H9 (cell line): ENCODE data around the gene SLC38A3. TPM values are rescaled to one million over a fixed set of nuclear protein-coding genes. Genes with fewer than 3 reads are reported as not detected.

ENCODE experiments used
- DNase-seq: peaks from one replicate; pipeline ENCODE4 v3.0.0-alpha.2; 2017
- H2AFZ ChIP-seq: one replicate; pipeline ENCODE4 v1.6.1; 2013; ENCODE audit warnings: mild to moderate bottlenecking, low read length, control low read depth, moderate library complexity
- H2AK5ac ChIP-seq: 2 replicates; pipeline ENCODE4 v1.6.1; 2013; ENCODE audit warnings: low read length, control low read depth, mixed read lengths; ENCODE audit not compliant: insufficient read length
- H2BK120ac ChIP-seq: one replicate; pipeline ENCODE4 v1.6.1; 2013; ENCODE audit warnings: low read depth, mild to moderate bottlenecking, low read length, control low read depth, inconsistent platforms; ENCODE audit not compliant: poor library complexity, severe bottlenecking
- H2BK12ac ChIP-seq: 2 replicates; pipeline ENCODE4 v1.6.1; 2013; ENCODE audit warnings: low read length, control low read depth, mixed read lengths, low read depth; ENCODE audit not compliant: insufficient read length
- H2BK15ac ChIP-seq: 2 replicates; pipeline ENCODE4 v1.6.1; 2013; ENCODE audit warnings: low read depth, low read length, control low read depth
- H2BK20ac ChIP-seq: one replicate; pipeline ENCODE4 v1.6.1; 2013; ENCODE audit warnings: low read depth, mild to moderate bottlenecking, low read length, control low read depth, inconsistent platforms; ENCODE audit not compliant: poor library complexity, severe bottlenecking
- H2BK5ac ChIP-seq: 2 replicates; pipeline ENCODE4 v1.6.1; 2013; ENCODE audit warnings: low read length, control low read depth, mixed read lengths; ENCODE audit not compliant: insufficient read length
- H3K14ac ChIP-seq: 2 replicates; pipeline ENCODE4 v1.6.1; 2013; ENCODE audit warnings: low read length, control low read depth; ENCODE audit not compliant: insufficient read depth
- H3K18ac ChIP-seq: 2 replicates; pipeline ENCODE4 v1.6.1; 2013; ENCODE audit warnings: low read depth, mild to moderate bottlenecking, mixed read lengths, low read length, control low read depth; ENCODE audit not compliant: insufficient read length
- H3K23ac ChIP-seq: 2 replicates; pipeline ENCODE4 v1.6.1; 2013; ENCODE audit warnings: low read length, control low read depth, mixed read lengths, low read depth; ENCODE audit not compliant: insufficient read length
- H3K23me2 ChIP-seq: 2 replicates; pipeline ENCODE4 v1.6.1; 2013; ENCODE audit warnings: low read depth, mild to moderate bottlenecking, mixed read lengths, low read length, control low read depth; ENCODE audit not compliant: insufficient read length, poor library complexity, severe bottlenecking
- H3K27ac ChIP-seq: 2 replicates; pipeline ENCODE4 v1.5.1; 2013; ENCODE audit warnings: low read length, control low read depth, mixed read lengths, low read depth; ENCODE audit not compliant: insufficient read length
- H3K27me3 ChIP-seq: 2 replicates; pipeline ENCODE4 v1.6.1; 2013; ENCODE audit warnings: low read length, control low read depth, inconsistent platforms; ENCODE audit not compliant: insufficient read depth
- H3K4ac ChIP-seq: 2 replicates; pipeline ENCODE4 v1.6.1; 2013; ENCODE audit warnings: low read depth, mild to moderate bottlenecking, control low read depth, inconsistent platforms, low read length, moderate library complexity
- H3K4me1 ChIP-seq: 2 replicates; pipeline ENCODE4 v1.6.1; 2013; ENCODE audit warnings: low read length, control low read depth, inconsistent platforms; ENCODE audit not compliant: insufficient read depth
- H3K4me2 ChIP-seq: 2 replicates; pipeline ENCODE4 v1.6.1; 2013; ENCODE audit warnings: low read length, control low read depth, mixed read lengths; ENCODE audit not compliant: insufficient read length, insufficient read depth
- H3K56ac ChIP-seq: 2 replicates; pipeline ENCODE4 v1.6.1; 2013; ENCODE audit warnings: low read depth, mild to moderate bottlenecking, mixed read lengths, low read length, control low read depth; ENCODE audit not compliant: insufficient read length
- H3K79me1 ChIP-seq: 2 replicates; pipeline ENCODE4 v1.6.1; 2013; ENCODE audit warnings: low read depth, mild to moderate bottlenecking, moderate library complexity, low read length, control low read depth, inconsistent platforms; ENCODE audit not compliant: insufficient read depth, poor library complexity, severe bottlenecking
- H3K79me2 ChIP-seq: 2 replicates; pipeline ENCODE4 v1.6.1; 2013; ENCODE audit warnings: low read length, control low read depth, inconsistent platforms; ENCODE audit not compliant: insufficient read depth
- H3K9ac ChIP-seq: 2 replicates; pipeline ENCODE4 v1.6.1; 2013; ENCODE audit warnings: low read length, control low read depth, mixed read lengths; ENCODE audit not compliant: insufficient read length; ENCODE audit errors: extremely low read depth
- H3K9me3 ChIP-seq: one replicate; pipeline ENCODE4 v1.6.1; 2013; ENCODE audit warnings: low read depth, low read length, inconsistent platforms; ENCODE audit not compliant: control insufficient read depth
- H3T11ph ChIP-seq: one replicate; pipeline ENCODE4 v1.6.1; 2013; ENCODE audit warnings: mild to moderate bottlenecking, low read length, control low read depth, inconsistent platforms
- H4K20me1 ChIP-seq: one replicate; pipeline ENCODE4 v1.6.1; 2013; ENCODE audit not compliant: control insufficient read depth, insufficient read length, insufficient read depth
- H4K5ac ChIP-seq: 2 replicates; pipeline ENCODE4 v1.6.1; 2013; ENCODE audit warnings: low read depth, mild to moderate bottlenecking, mixed read lengths, low read length, control low read depth; ENCODE audit not compliant: insufficient read length
- H4K8ac ChIP-seq: replicated peaks from 2 replicates; pipeline ENCODE4 v1.6.1; 2013; ENCODE audit warnings: low read length, control low read depth, mixed read lengths, low read depth; ENCODE audit not compliant: insufficient read length
- H4K91ac ChIP-seq: 2 replicates; pipeline ENCODE4 v1.6.1; 2013; ENCODE audit warnings: low read depth, mild to moderate bottlenecking, moderate library complexity, mixed read lengths, low read length, control low read depth; ENCODE audit not compliant: insufficient read length
- H3K27ac Mint-ChIP-seq, 3 experiments: 2 replicates in 2 of 3; 3 replicates in 1 of 3; pipeline ENCODE4 v1.8.0; 2020 to 2021; ENCODE audit warnings: mixed read lengths in 3 of 3, mild to moderate bottlenecking in 1 of 3, moderate library complexity in 1 of 3
- H3K27me3 Mint-ChIP-seq: 2 replicates; pipeline ENCODE4 v1.8.0; 2021; ENCODE audit warnings: low read depth, mild to moderate bottlenecking, moderate library complexity, mixed read lengths
- H3K36me3 Mint-ChIP-seq, 3 experiments: 2 replicates in 2 of 3; 3 replicates in 1 of 3; pipeline ENCODE4 v1.8.0; 2020 to 2021; ENCODE audit warnings: low read depth in 3 of 3, mixed read lengths in 3 of 3; ENCODE audit not compliant: insufficient read depth in 1 of 3
- H3K4me1 Mint-ChIP-seq, 2 experiments: 2 replicates each; pipeline ENCODE4 v1.8.0; 2020; ENCODE audit warnings: mixed read lengths in 2 of 2
- H3K4me3 Mint-ChIP-seq, 2 experiments: 2 replicates in 1 of 2; 3 replicates in 1 of 2; pipeline ENCODE4 v1.8.0; 2020 to 2021; ENCODE audit warnings: mild to moderate bottlenecking in 2 of 2, mixed read lengths in 2 of 2, moderate library complexity in 1 of 2
- H3K9me3 Mint-ChIP-seq, 2 experiments: 2 replicates in 1 of 2; 3 replicates in 1 of 2; pipeline ENCODE4 v1.8.0; 2020; ENCODE audit warnings: mild to moderate bottlenecking in 2 of 2, mixed read lengths in 2 of 2, moderate library complexity in 1 of 2
- CTCF ChIP-seq: fragments of 200-600 bp; sonication (generic); conservative IDR thresholded peaks from 3 replicates; pipeline ENCODE4 v1.8.0; 2021; ENCODE audit warnings: antibody characterized with exemption, mild to moderate bottlenecking
- WGBS: extraction: QIAGEN DNeasy Blood & Tissue Kit; methylation state at CpG from one replicate; pipeline ENCODE4 v1.1.7; 2013; ENCODE audit warnings: missing lambda C conversion rate, low lambda C conversion rate, mixed read lengths; ENCODE audit not compliant: insufficient read length; ENCODE audit errors: extremely low coverage; 5-methylcytosine and 5-hydroxymethylcytosine counted together
- total RNA-seq: library from RNA; stranded (reverse); gene quantifications from 2 replicates; pipeline ENCODE4 v1.2.1, GENCODE V29; 2021

SLC38A3 gene
- total RNA-seq, 1 experiment from 2014 or later: 1.4 TPM

GRCh38 chr3:50264383-50264963, 59.4 kb downstream of the SLC38A3 start:
- Histone ChIP-seq H3K9me3 (no peaks in the 10 kb centered on the region), H3K79me1 (no peaks in the 10 kb centered on the region), H2BK12ac (no peak overlapping the region), H4K8ac (no peak overlapping the region), H3K4me1 (peaks cover 5% of the 10 kb centered on the region; the same call in 1 of the 2 replicates), H2AFZ (no peak overlapping the region), H2BK120ac (no peak overlapping the region), H2AK5ac (no peak overlapping the region), H3K23me2 (no peaks in the 10 kb centered on the region), H3T11ph (no peak overlapping the region), H3K4me2 (peak overlapping the region; percentile 36), H2BK20ac (no peak overlapping the region), H3K27me3 (no peaks in the 10 kb centered on the region), H4K20me1 (no peaks in the 10 kb centered on the region), H3K56ac (no peak overlapping the region), H4K91ac (no peak overlapping the region), H3K23ac (no peak overlapping the region), H2BK15ac (no peak overlapping the region), H3K4ac (no peak overlapping the region), H2BK5ac (no peak overlapping the region), H3K27ac (peak overlapping the region; percentile 48), H3K9ac (no peak overlapping the region), H3K79me2 (no peaks in the 10 kb centered on the region), H3K18ac (peak overlapping the region; percentile 81), H3K14ac (peak overlapping the region; percentile 3; the same call in 1 of the 2 replicates), H4K5ac (no peak overlapping the region)
- Mint-ChIP-seq H3K27ac (peak overlapping the region; percentile 97 to 98 (median 98)), H3K36me3 (no peaks in the 10 kb centered on the region), H3K4me1 (peaks cover 51 to 71% of the 10 kb centered on the region in 2 experiments), H3K9me3 (no peaks in the 10 kb centered on the region), H3K4me3 (peak overlapping the region in 1 of 2 experiments; percentile 71; a peak in 2 of 5 replicates), H3K27me3 (peaks cover 3% of the 10 kb centered on the region; the same call in 1 of the 2 replicates)
- no CpG with 5 or more reads among the region's 7 CpGs for WGBS
- TF ChIP-seq CTCF: no peak
- peak; percentile 98 for DNase-seq
